ENCODE data around the gene SH3BP4. TPM values are rescaled to one million over a fixed set of nuclear protein-coding genes. Genes with fewer than 3 reads are reported as not detected.

SH3BP4 gene
- total RNA-seq, 1 experiment from 2014 or later, result 93.8 TPM

- Histone ChIP-seq H3K23me2 (ENCODE audit: insufficient read length, low read depth, low read length, poor library complexity, severe bottlenecking) (no peaks in the 10 kb centered on the region), H3K9ac (ENCODE audit: extremely low read depth, insufficient read length, low read length) (no peak overlapping the region), H2BK5ac (ENCODE audit: insufficient read length, low read length) (no peak overlapping the region), H2BK12ac (ENCODE audit: insufficient read length, low read depth, low read length) (no peak overlapping the region), H3K4ac (ENCODE audit: low read depth, low read length) (no peak overlapping the region), H3T11ph (ENCODE audit: low read length) (no peak overlapping the region), H4K8ac (replicated peaks; ENCODE audit: insufficient read length, low read depth, low read length) (no peak overlapping the region), H2AK5ac (ENCODE audit: insufficient read length, low read length) (no peak overlapping the region), H3K18ac (ENCODE audit: insufficient read length, low read depth, low read length) (no peak overlapping the region), H2BK15ac (ENCODE audit: low read depth, low read length) (no peak overlapping the region), H4K20me1 (ENCODE audit: control insufficient read depth, insufficient read depth, insufficient read length) (no peaks in the 10 kb centered on the region), H3K14ac (ENCODE audit: insufficient read depth, low read length) (no peak overlapping the region; the same call in 1 of the 2 replicates), H3K27me3 (ENCODE audit: insufficient read depth, low read length) (no peaks in the 10 kb centered on the region), H3K56ac (ENCODE audit: insufficient read length, low read depth, low read length) (no peak overlapping the region), H3K27ac (ENCODE audit: insufficient read length, low read depth, low read length) (no peak overlapping the region), H3K79me2 (ENCODE audit: insufficient read depth, low read length) (peaks cover 5% of the 10 kb centered on the region; the same call in 1 of the 2 replicates), H3K9me3 (ENCODE audit: control insufficient read depth, low read depth, low read length) (no peaks in the 10 kb centered on the region), H3K79me1 (ENCODE audit: insufficient read depth, low read depth, low read length, poor library complexity, severe bottlenecking) (no peaks in the 10 kb centered on the region), H4K5ac (ENCODE audit: insufficient read length, low read depth, low read length) (no peak overlapping the region), H2BK120ac (ENCODE audit: low read depth, low read length, poor library complexity, severe bottlenecking) (no peak overlapping the region), H4K91ac (ENCODE audit: insufficient read length, low read depth, low read length) (no peak overlapping the region), H3K4me2 (ENCODE audit: insufficient read depth, insufficient read length, low read length) (no peak overlapping the region), H3K4me1 (ENCODE audit: insufficient read depth, low read length) (peaks cover under 1% of the 10 kb centered on the region; the same call in 1 of the 2 replicates), H2BK20ac (ENCODE audit: low read depth, low read length, poor library complexity, severe bottlenecking) (no peak overlapping the region), H3K23ac (ENCODE audit: insufficient read length, low read depth, low read length) (no peak overlapping the region), H2AFZ (ENCODE audit: low read length) (no peak overlapping the region)
- no CpG with 5 or more reads among the region's 16 CpGs for WGBS (ENCODE audit: extremely low coverage, insufficient read length, low lambda C conversion rate)
- no peak overlapping the region for H3K4me3 Mint-ChIP-seq
- no peak overlapping the region; a peak in 1 of 7 replicates for H3K27ac Mint-ChIP-seq
- TF ChIP-seq CTCF (conservative IDR thresholded peaks at IDR 0.05), result no peak
- peaks cover 17 to 61% (median 59%) of the 10 kb centered on the region in 3 experiments for H3K36me3 Mint-ChIP-seq (ENCODE audit: insufficient read depth in 1 of 3, low read depth in 3 of 3)
- H3K4me1 Mint-ChIP-seq, result peaks cover 70 to 82% of the 10 kb centered on the region in 2 experiments
- no peak for DNase-seq
- no peaks in the 10 kb centered on the region; a peak in 1 of 5 replicates for H3K9me3 Mint-ChIP-seq
- H3K27me3 Mint-ChIP-seq (ENCODE audit: low read depth), result no peaks in the 10 kb centered on the region
These were observed 50.6 kb downstream of the SH3BP4 start for GRCh38 chr2:235002198-235003095.
